Uterus (tissue), 4 donors: Measurements from ENCODE around the gene ARMC10. TPM values are rescaled to one million over a fixed set of nuclear protein-coding genes. Genes with fewer than 3 reads are reported as not detected.

Source experiments
- DNase-seq, 2 donors: peaks; one replicate each; pipeline ENCODE4 v3.0.0-alpha.2; 2019 to 2020
- H3K27ac ChIP-seq, 2 donors: fragments of 200-600 bp; sonication (generic); 1 replicate in 1 of 2; 2 replicates in 1 of 2; pipeline ENCODE4 v1.5.1; 2016 to 2018
- H3K27me3 ChIP-seq, 2 donors: fragments of 200-600 bp; sonication (generic); one replicate each; pipeline ENCODE4 v1.5.1; 2018 to 2019; ENCODE audit warnings: control low read depth in 1 of 2
- H3K36me3 ChIP-seq, 2 donors: fragments of 200-600 bp; sonication (generic); one replicate each; pipeline ENCODE4 v1.5.1; 2019; ENCODE audit warnings: control low read depth in 1 of 2
- H3K4me1 ChIP-seq, 2 donors: fragments of 200-600 bp; sonication (generic); one replicate each; pipeline ENCODE4 v1.5.1; 2018 to 2019; ENCODE audit warnings: control low read depth in 1 of 2
- H3K4me3 ChIP-seq, 2 donors: fragments of 200-600 bp; sonication (generic); 1 replicate in 1 of 2; 2 replicates in 1 of 2; pipeline ENCODE4 v1.5.1; 2018 to 2019; ENCODE audit warnings: mild to moderate bottlenecking in 1 of 2
- H3K9me3 ChIP-seq, 2 donors: fragments of 200-600 bp; sonication (generic); one replicate each; pipeline ENCODE4 v1.5.1; 2019; ENCODE audit warnings: control low read depth in 1 of 2
- POLR2A ChIP-seq, 2 donors: fragments of 450-650 bp; IDR thresholded peaks; one replicate each; pipeline ENCODE4 v1.6.1; 2016; ENCODE audit warnings: antibody characterized with exemption in 2 of 2, mild to moderate bottlenecking in 1 of 2, moderate library complexity in 1 of 2
- intact Hi-C: fragments of 100-400 bp; cut with DNase I; formaldehyde crosslinking; loops from one replicate; pipeline ENCODE4 v1.15.1; 2023; ENCODE audit warnings: low total_unique reads
- total RNA-seq, 4 donors: library from RNA; depleted of rRNA in 3 of 4; stranded (reverse); fragments of >200 nt in 3 of 4; gene quantifications; one replicate each; pipeline versions ENCODE4 v1.1.0 to v1.2.4, GENCODE V29; 2014 to 2023
- TF ChIP-seq, protein P1 (sequence below), 4 experiments: fragments of 200-600 bp in 2 of 4; fragments of 450-650 bp in 2 of 4; sonication (generic) in 2 of 4; IDR thresholded peaks; one replicate each; pipeline ENCODE4 v1.5.1; 2016 to 2019; ENCODE audit warnings: antibody characterized with exemption in 4 of 4, mild to moderate bottlenecking in 2 of 4, moderate library complexity in 1 of 4
- donor health status: DM: yes; HTN: yes; CAD: no.

The ARMC10 gene
- total RNA-seq, 4 donors from 2014 or later, result 47.0 to 66.1 (median 57.2) TPM

DNA sequence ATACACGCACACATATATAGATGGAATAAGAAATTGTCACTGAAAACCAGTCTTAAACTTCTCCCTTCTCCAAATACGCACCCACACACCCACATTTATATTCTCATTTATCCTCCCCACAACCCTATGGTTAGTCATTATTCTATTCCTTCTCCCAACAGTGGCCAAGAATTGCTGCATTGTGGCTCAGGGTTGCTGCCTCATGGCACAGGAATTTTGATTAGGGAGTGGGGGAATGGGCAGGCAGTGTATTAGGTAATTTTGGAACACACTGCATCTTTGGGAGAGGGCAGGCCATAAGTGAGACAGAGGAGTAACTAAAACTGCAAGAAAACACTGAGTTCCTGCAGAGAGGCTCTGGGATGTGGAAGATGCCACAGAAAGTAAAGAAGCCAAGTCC lies 38.2 kb downstream of the ARMC10 start:
- Histone ChIP-seq H3K4me3 (no peak overlapping the region), H3K9me3 (no peaks in the 10 kb centered on the region), H3K27ac (no peak overlapping the region), H3K36me3 (no peaks in the 10 kb centered on the region), H3K27me3 (no peaks in the 10 kb centered on the region), H3K4me1 (no peaks in the 10 kb centered on the region)
- intact Hi-C loops, result no loop called here
- no peak for DNase-seq
- no peak for TF ChIP-seq POLR2A (IDR thresholded peaks at IDR 0.05)
- TF ChIP-seq, protein P1, sequence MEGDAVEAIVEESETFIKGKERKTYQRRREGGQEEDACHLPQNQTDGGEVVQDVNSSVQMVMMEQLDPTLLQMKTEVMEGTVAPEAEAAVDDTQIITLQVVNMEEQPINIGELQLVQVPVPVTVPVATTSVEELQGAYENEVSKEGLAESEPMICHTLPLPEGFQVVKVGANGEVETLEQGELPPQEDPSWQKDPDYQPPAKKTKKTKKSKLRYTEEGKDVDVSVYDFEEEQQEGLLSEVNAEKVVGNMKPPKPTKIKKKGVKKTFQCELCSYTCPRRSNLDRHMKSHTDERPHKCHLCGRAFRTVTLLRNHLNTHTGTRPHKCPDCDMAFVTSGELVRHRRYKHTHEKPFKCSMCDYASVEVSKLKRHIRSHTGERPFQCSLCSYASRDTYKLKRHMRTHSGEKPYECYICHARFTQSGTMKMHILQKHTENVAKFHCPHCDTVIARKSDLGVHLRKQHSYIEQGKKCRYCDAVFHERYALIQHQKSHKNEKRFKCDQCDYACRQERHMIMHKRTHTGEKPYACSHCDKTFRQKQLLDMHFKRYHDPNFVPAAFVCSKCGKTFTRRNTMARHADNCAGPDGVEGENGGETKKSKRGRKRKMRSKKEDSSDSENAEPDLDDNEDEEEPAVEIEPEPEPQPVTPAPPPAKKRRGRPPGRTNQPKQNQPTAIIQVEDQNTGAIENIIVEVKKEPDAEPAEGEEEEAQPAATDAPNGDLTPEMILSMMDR (IDR thresholded peaks at IDR 0.05), result no peak

DNA sequence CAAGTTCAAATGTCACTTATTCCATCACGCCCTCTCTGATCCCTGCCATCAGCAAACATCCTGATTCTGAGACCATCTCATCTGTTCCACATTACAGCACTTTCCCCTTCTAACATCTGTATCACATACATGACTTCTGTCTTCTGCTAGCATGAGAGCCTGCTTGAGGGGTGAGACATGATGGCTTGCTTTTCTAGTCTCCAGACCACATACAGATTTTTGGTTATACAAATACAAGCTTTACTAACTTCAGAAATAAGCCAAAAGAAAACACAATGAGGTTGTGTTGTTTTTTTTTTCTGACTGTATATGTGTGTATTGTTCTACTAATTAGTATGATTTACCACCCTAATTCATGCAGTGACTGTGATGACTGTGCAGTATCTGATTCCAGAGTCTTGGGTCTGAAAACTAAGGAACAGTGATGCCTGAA lies 39.7 kb downstream of the ARMC10 start:
- H3K36me3 ChIP-seq, result no peaks in the 10 kb centered on the region
- TF ChIP-seq, protein P1 (IDR thresholded peaks at IDR 0.05), result no peak
- no peak for TF ChIP-seq POLR2A (IDR thresholded peaks at IDR 0.05)

DNA sequence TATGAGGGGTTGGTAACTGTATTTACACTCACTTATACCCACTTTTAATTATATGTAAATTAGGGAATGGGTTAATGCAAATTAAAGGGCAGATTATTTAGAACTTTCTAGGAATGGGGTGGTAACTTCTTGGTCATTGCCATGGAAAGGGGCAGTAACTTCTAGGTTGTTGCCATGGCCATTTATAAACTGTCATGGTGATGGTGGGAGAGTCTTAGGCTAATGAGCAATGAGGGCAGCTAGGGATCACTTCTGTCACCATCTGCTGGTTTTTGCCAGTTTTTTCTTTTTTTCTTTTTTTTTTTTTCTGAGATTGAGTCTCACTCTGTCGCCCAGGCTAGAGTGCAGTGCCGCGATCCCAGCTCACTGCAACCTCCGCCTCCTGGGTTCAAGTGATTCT lies 40.8 kb downstream of the ARMC10 start:
- Histone ChIP-seq H3K36me3 (no peaks in the 10 kb centered on the region), H3K27me3 (no peaks in the 10 kb centered on the region), H3K9me3 (no peaks in the 10 kb centered on the region), H3K4me3 (no peak overlapping the region), H3K4me1 (no peaks in the 10 kb centered on the region), H3K27ac (no peak overlapping the region)
- no peak for TF ChIP-seq POLR2A (IDR thresholded peaks at IDR 0.05)
- TF ChIP-seq, protein P1 (IDR thresholded peaks at IDR 0.05), result no peak
- DNase-seq, result no peak
- intact Hi-C loops, result no loop called here

More for the DNA sequence above, 39.7 kb downstream of the ARMC10 start:
- Histone ChIP-seq H3K27ac (no peak overlapping the region), H3K4me3 (no peak overlapping the region), H3K4me1 (no peaks in the 10 kb centered on the region), H3K9me3 (no peaks in the 10 kb centered on the region), H3K27me3 (no peaks in the 10 kb centered on the region)
- DNase-seq, result no peak
- intact Hi-C loops, result no loop called here

DNA sequence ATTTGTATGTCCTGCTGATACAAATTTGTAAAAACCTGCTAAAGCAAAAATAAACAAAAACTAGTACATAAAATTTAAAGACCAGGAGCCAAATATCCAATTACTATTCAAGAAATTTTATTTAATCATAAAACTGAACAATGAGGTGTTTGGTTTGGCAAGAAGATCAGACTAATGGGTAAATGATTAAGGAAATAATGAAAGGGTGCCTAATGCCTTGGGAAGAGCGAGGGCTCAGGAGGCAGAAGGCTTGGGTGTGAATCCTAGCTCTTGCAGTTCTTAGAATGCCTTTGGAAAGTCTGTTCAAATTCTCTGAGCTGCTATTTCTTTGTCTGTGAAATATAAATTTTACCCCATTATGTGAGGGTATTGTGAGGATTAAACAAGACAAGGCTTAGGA lies 41.6 kb downstream of the ARMC10 start:
- no peak for DNase-seq
- Histone ChIP-seq H3K4me3 (no peak overlapping the region), H3K36me3 (no peaks in the 10 kb centered on the region), H3K4me1 (no peaks in the 10 kb centered on the region), H3K9me3 (no peaks in the 10 kb centered on the region), H3K27ac (no peak overlapping the region), H3K27me3 (no peaks in the 10 kb centered on the region)
- no peak for TF ChIP-seq POLR2A (IDR thresholded peaks at IDR 0.05)
- TF ChIP-seq, protein P1 (IDR thresholded peaks at IDR 0.05), result no peak
- intact Hi-C loops, result no loop called here

DNA sequence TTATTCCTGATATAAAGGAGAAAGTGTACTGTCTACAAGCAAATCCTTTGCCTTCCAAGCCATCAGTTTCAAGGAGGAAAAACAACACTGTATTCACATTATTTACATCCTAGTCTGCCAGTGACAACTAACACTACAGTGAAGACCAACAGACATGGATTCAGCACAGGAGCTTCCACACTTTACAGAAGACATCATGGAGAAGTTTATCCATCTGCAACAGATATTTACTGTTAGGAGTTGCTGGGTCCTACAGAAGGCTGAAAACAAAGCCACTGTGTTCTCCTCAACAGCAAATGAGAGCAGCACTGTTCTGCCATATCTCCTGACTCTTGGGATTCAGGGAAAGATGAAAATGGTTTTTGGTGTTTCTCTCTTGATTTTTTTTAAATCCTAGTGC lies 42.1 kb downstream of the ARMC10 start:
- no peak overlapping the region for H3K27ac ChIP-seq
- no peak overlapping the region for H3K4me3 ChIP-seq
- DNase-seq, result no peak
- no peaks in the 10 kb centered on the region for H3K36me3 ChIP-seq
- H3K4me1 ChIP-seq, result no peaks in the 10 kb centered on the region
- no peaks in the 10 kb centered on the region for H3K9me3 ChIP-seq
- intact Hi-C loops, result no loop called here
- TF ChIP-seq, protein P1 (IDR thresholded peaks at IDR 0.05), result no peak
- TF ChIP-seq POLR2A (IDR thresholded peaks at IDR 0.05), result no peak
- H3K27me3 ChIP-seq, result no peaks in the 10 kb centered on the region
